ENCODE results near the gene BMP15. TPM values are rescaled to one million over a fixed set of nuclear protein-coding genes. Genes with fewer than 3 reads are reported as not detected.

Gene BMP15
- total and polyA plus RNA-seq, 2 donors (not counting 3 experiments of a cell fraction or from before 2014, with no cell fraction given) = not detected

DNA sequence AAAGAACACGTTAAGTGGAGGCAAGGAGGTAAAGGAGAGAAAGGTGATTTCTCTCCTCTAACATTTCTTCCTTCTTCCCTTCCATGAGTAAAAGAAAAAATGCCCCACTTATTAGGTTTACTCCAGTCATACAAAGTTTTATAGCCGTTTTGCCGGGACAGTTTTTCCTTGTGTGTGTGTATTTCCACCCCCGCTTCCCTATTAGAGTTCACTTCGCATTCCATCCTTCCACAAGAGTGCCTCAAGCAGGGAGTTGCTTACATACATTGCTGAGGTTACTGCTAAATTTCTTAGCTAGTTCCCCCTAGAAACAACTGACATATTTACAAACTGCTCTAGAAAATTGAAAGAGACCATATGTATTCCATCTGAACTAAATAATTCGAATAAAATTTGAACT, 45.2 kb upstream of the BMP15 start:
- Histone ChIP-seq H3K4me1 (ENCODE audit: control insufficient read depth, extremely low read depth, insufficient read depth, low read length) (no peaks in the 10 kb centered on the region), H3K4me3 (replicated peaks in 1 of 3; ENCODE audit: insufficient read depth in 1 of 3, low read depth in 1 of 3, low read length in 3 of 3) (no peak overlapping the region), H3K9ac (replicated peaks; ENCODE audit: extremely low read depth, insufficient read depth, low read length) (no peak overlapping the region), H3K9me1 (replicated peaks; ENCODE audit: control insufficient read depth, extremely low read depth, insufficient read depth, low read length) (no peaks in the 10 kb centered on the region), H3K4me2 (ENCODE audit: insufficient read depth, low read length) (no peak overlapping the region), H2AFZ (ENCODE audit: low read depth, low read length) (no peak overlapping the region), H3K36me3 (ENCODE audit: control insufficient read depth in 2 of 2, extremely low read depth in 1 of 2, insufficient read depth in 2 of 2, low read length in 2 of 2) (no peaks in the 10 kb centered on the region), H3K79me2 (ENCODE audit: control insufficient read depth, insufficient read depth, low read length) (no peaks in the 10 kb centered on the region), H3K27me3 (ENCODE audit: control insufficient read depth in 2 of 2, insufficient read depth in 2 of 2, low read length in 2 of 2) (peaks cover 0 to 3% of the 10 kb centered on the region in 2 experiments), H3K27ac (ENCODE audit: insufficient read depth, low read depth, low read length) (no peak overlapping the region), H4K20me1 (replicated peaks; ENCODE audit: control insufficient read depth, extremely low read depth, insufficient read depth, low read length) (no peaks in the 10 kb centered on the region), H3K9me3 (replicated peaks; ENCODE audit: control insufficient read depth, insufficient read depth, low read length) (no peaks in the 10 kb centered on the region)
- ChIA-PET CTCF (no interaction called here), POLR2A (no interaction called here)
- dilution Hi-C loops (cut with MboI; ENCODE audit: extremely low pct_ligation_motif_present, low sequenced_read_pairs) (no loop called here), intact Hi-C loops (cut with micrococcal nuclease) (no loop called here)
- BruUV-seq (replicated peaks) = no TSS peak
- DNase-seq (ENCODE audit: low read depth, low spot score) (no peak), FAIRE-seq (no peak)
- TF ChIP-seq JUN (IDR thresholded peaks at IDR 0.05; ENCODE audit: borderline replicate concordance, insufficient read depth, insufficient read length, low read depth) = no peak
- no peak for TF ChIP-seq EZH2 (IDR thresholded peaks at IDR 0.05; ENCODE audit: borderline replicate concordance, low read depth, low read length, severe bottlenecking)
- TF ChIP-seq, protein P1, sequence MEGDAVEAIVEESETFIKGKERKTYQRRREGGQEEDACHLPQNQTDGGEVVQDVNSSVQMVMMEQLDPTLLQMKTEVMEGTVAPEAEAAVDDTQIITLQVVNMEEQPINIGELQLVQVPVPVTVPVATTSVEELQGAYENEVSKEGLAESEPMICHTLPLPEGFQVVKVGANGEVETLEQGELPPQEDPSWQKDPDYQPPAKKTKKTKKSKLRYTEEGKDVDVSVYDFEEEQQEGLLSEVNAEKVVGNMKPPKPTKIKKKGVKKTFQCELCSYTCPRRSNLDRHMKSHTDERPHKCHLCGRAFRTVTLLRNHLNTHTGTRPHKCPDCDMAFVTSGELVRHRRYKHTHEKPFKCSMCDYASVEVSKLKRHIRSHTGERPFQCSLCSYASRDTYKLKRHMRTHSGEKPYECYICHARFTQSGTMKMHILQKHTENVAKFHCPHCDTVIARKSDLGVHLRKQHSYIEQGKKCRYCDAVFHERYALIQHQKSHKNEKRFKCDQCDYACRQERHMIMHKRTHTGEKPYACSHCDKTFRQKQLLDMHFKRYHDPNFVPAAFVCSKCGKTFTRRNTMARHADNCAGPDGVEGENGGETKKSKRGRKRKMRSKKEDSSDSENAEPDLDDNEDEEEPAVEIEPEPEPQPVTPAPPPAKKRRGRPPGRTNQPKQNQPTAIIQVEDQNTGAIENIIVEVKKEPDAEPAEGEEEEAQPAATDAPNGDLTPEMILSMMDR (IDR thresholded peaks at IDR 0.05; ENCODE audit: extremely low read depth in 1 of 2, insufficient read depth in 1 of 2, low read depth in 1 of 2, low read length in 2 of 2) = no peak
- TF ChIP-seq GATA2 (IDR thresholded peaks at IDR 0.05; ENCODE audit: insufficient read depth, insufficient read length, low read depth, low read length) = no peak
- TF ChIP-seq, protein P2, sequence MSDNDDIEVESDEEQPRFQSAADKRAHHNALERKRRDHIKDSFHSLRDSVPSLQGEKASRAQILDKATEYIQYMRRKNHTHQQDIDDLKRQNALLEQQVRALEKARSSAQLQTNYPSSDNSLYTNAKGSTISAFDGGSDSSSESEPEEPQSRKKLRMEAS (IDR thresholded peaks at IDR 0.05; ENCODE audit: insufficient read depth, insufficient read length) = no peak
- no peak for TF ChIP-seq POLR2AphosphoS5 (IDR thresholded peaks at IDR 0.05; ENCODE audit: insufficient read depth, low read depth, low read length)
- TF ChIP-seq FOS (IDR thresholded peaks at IDR 0.05; ENCODE audit: borderline replicate concordance, insufficient read depth, low read length) = no peak
- no peak for TF ChIP-seq POLR2A (IDR thresholded peaks at IDR 0.05; ENCODE audit: low read depth, low read length)
- no peak for TF ChIP-seq MYC (IDR thresholded peaks at IDR 0.05; ENCODE audit: low read depth, low read length)
